Upper lobe of right lung (tissue), 1 donor: Measurements from ENCODE around the gene ZNF438. TPM values are rescaled to one million over a fixed set of nuclear protein-coding genes. Genes with fewer than 3 reads are reported as not detected.

Experiments
- ATAC-seq: fragments of 200-7000 bp; cut with Tn5 transposase; one replicate; pipeline ENCODE4 v1.9.1; 2020; ENCODE audit warnings: mild to moderate bottlenecking, moderate library complexity
- DNase-seq: peaks from one replicate; pipeline ENCODE4 v3.0.0-alpha.2; 2020
- H3K27ac ChIP-seq: fragments of 200-600 bp; one replicate; pipeline ENCODE4 v1.8.0; 2022
- H3K27me3 ChIP-seq: fragments of 200-600 bp; one replicate; pipeline ENCODE4 v1.8.0; 2022; ENCODE audit warnings: mild to moderate bottlenecking
- H3K36me3 ChIP-seq: fragments of 200-600 bp; one replicate; pipeline ENCODE4 v1.8.0; 2022
- H3K4me1 ChIP-seq: fragments of 200-600 bp; one replicate; pipeline ENCODE4 v1.8.0; 2022
- H3K4me3 ChIP-seq: fragments of 200-600 bp; one replicate; pipeline ENCODE4 v1.8.0; 2022; ENCODE audit warnings: mild to moderate bottlenecking
- H3K9me3 ChIP-seq: fragments of 200-600 bp; one replicate; pipeline ENCODE4 v1.8.0; 2022
- intact Hi-C: fragments of 100-400 bp; cut with DNase I; formaldehyde crosslinking; loops from one replicate; pipeline ENCODE4 v1.11.0; 2022
- total RNA-seq: library from RNA; stranded (reverse); fragmentation: NEBNext Ultra II Directional; extraction: Animal tissue kit (Norgen Biotek cat#: 25700); gene quantifications from one replicate; pipeline ENCODE4 v1.2.1, GENCODE V29; 2021
- TF ChIP-seq, protein P1 (sequence below): fragments of 200-600 bp; IDR thresholded peaks from one replicate; pipeline ENCODE4 v1.8.0; 2022; ENCODE audit warnings: antibody characterized with exemption
- donor health status: DM: no; HTN: yes; CAD: no; lungs with severe emphysema.

ZNF438 gene
- total RNA-seq, 1 donor from 2014 or later: 14.4 TPM

DNA sequence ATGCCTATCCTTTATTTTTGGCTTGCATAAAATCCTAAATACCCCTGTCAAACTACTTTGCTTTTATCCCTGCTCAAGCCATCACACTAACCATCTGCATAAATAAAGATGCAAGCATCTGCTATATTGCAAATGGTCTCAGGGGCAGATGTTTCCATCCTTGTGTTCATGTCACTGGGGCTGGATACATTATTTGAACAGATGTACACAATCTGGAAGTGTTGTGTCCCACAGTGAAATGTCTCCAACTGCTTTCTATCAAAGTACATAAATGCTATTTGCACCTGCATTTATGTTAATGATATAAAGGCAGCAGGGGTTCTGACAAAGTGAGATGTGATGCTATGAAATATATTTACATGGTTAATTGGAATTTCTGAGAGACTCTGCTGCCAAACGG is 163.1 kb downstream of the ZNF438 start:
- peaks cover 8% of the 10 kb centered on the region for H3K36me3 ChIP-seq
- no peaks in the 10 kb centered on the region for H3K27me3 ChIP-seq
- DNase-seq: no peak
- TF ChIP-seq, protein P1, sequence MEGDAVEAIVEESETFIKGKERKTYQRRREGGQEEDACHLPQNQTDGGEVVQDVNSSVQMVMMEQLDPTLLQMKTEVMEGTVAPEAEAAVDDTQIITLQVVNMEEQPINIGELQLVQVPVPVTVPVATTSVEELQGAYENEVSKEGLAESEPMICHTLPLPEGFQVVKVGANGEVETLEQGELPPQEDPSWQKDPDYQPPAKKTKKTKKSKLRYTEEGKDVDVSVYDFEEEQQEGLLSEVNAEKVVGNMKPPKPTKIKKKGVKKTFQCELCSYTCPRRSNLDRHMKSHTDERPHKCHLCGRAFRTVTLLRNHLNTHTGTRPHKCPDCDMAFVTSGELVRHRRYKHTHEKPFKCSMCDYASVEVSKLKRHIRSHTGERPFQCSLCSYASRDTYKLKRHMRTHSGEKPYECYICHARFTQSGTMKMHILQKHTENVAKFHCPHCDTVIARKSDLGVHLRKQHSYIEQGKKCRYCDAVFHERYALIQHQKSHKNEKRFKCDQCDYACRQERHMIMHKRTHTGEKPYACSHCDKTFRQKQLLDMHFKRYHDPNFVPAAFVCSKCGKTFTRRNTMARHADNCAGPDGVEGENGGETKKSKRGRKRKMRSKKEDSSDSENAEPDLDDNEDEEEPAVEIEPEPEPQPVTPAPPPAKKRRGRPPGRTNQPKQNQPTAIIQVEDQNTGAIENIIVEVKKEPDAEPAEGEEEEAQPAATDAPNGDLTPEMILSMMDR: no peak
- H3K27ac ChIP-seq: no peak overlapping the region
- no peaks in the 10 kb centered on the region for H3K4me1 ChIP-seq
- no peak overlapping the region for H3K4me3 ChIP-seq
- no peak for ATAC-seq
- no peaks in the 10 kb centered on the region for H3K9me3 ChIP-seq
- intact Hi-C loops: no loop called here

- H3K27ac ChIP-seq: no peak overlapping the region
- ATAC-seq: no peak
- no peak overlapping the region for H3K4me3 ChIP-seq
- TF ChIP-seq, protein P1: no peak
- H3K4me1 ChIP-seq: no peaks in the 10 kb centered on the region
- DNase-seq: no peak
- H3K36me3 ChIP-seq: peaks cover 8% of the 10 kb centered on the region
- intact Hi-C loops: no loop called here
- H3K9me3 ChIP-seq: no peaks in the 10 kb centered on the region
- H3K27me3 ChIP-seq: no peaks in the 10 kb centered on the region
Observed at GRCh38 chr10:30866896-30867295, 164.8 kb downstream of the ZNF438 start.

DNA sequence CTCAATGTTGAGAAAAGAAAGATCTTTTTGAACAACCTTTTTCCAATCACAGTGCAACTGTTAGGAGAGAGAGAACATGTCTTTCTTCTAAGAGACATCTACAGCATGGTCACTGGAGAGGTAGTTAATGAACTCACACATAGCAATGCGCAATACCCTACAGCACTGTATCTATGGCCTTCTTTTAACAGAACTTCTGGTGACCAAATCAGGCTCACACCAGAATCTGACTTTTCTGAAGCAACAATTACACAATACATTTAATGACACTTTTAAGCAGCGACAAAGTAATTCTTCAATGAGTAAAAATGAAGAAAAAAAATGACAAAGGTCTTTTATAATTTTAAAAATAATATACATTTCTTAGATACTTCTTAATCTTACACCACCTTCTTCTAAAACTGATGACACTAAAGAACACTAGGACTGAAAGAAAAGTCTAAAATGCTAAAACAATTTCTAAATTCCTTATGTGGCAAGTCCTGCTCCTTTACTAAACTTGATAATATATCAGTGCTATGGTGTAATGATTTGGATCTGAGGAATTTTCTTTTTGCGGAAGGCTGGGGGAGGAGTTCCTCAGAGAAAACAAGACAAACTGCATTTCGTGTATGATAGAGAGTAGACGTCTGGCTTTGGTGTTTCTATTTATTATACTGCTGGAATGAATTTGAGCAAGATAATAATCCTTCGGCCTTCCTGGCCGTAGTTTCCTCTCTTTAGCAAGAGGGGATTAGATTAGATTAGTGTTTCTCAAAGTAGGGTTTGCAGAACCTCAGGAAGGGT is 166.3 kb downstream of the ZNF438 start:
- intact Hi-C loops: no loop called here
- Histone ChIP-seq H3K4me3 (no peak overlapping the region), H3K27me3 (no peaks in the 10 kb centered on the region), H3K36me3 (peaks cover 8% of the 10 kb centered on the region), H3K4me1 (peaks cover 4% of the 10 kb centered on the region), H3K27ac (peak overlapping the region; percentile 12), H3K9me3 (no peaks in the 10 kb centered on the region)
- no peak for ATAC-seq
- TF ChIP-seq, protein P1: no peak
- DNase-seq: no peak

DNA sequence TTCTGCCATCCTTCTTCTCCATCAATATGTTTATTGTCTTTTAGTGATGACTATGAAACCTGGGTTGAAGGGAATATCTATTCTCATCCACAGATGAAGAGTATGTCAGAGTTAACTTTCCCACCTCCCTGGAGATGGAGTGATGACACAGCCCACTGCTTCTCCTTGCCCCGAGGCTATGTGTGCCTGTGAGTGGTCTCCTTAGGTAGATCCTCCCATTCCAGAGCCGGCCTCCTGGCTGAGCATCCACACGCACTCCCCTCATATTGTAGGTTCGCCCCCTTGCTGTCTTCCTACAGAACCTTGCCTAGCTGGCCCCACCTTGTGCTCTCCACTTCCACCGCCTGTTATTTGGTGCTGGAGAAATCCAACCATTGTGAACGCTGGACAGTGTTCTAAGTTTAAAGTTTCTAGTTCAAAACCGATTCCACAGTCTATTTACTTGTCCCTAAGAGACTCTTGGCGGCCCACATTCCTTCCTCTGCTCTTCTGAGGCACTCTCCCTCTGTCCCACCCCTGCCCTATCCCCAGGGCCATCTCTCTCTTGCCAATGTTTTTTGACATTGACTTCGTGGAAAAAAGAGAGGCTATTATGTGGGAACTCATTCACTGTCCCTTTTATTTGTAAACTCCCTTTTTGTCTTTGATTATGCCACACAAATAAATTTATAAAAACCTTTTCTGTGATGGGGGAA is 168.0 kb downstream of the ZNF438 start:
- Histone ChIP-seq H3K27me3 (no peaks in the 10 kb centered on the region), H3K4me1 (peaks cover 8% of the 10 kb centered on the region), H3K27ac (peak overlapping the region; percentile 4), H3K36me3 (peaks cover 4% of the 10 kb centered on the region), H3K4me3 (no peak overlapping the region), H3K9me3 (no peaks in the 10 kb centered on the region)
- ATAC-seq (no peak), DNase-seq (no peak)
- intact Hi-C loops: no loop called here
- TF ChIP-seq, protein P1: no peak

DNA sequence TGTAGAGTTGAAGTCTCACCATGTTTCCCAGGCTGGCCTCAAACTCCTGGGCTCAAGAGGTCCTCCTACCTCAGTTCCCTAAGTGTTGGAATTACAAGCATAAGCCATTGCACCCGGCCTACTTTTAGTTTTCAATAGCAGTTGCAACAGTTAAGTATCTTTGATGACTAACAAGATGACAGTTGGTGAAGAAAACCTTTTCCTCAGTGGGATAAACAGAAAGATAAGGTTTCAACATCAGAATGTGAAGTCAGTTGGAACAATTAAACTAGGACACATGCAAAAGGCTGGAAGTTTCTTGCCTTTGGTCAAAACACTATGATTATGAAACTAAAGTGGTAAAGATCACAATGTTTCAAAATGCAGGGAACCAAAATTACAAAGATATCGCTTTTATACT is 169.2 kb downstream of the ZNF438 start:
- no peaks in the 10 kb centered on the region for H3K9me3 ChIP-seq
- no peaks in the 10 kb centered on the region for H3K27me3 ChIP-seq
- no peak overlapping the region for H3K4me3 ChIP-seq
- ATAC-seq: no peak
- no peak for DNase-seq
- TF ChIP-seq, protein P1: no peak
- H3K27ac ChIP-seq: peak overlapping the region; percentile 60
- intact Hi-C loops: no loop called here
- no peaks in the 10 kb centered on the region for H3K36me3 ChIP-seq
- peaks cover 16% of the 10 kb centered on the region for H3K4me1 ChIP-seq
